GM12878 (cell line): ENCODE results near the gene ZNF574. TPM values are rescaled to one million over a fixed set of nuclear protein-coding genes. Genes with fewer than 3 reads are reported as not detected.
A peak's percentile ranks its signal among the peaks of the same experiment; 100 is the strongest.

ENCODE experiments used
- BCL11A ChIP-seq: IDR thresholded peaks from 2 replicates; pipeline ENCODE4 v1.6.1; 2011; ENCODE audit warnings: low read depth, low read length
- BCL3 ChIP-seq: IDR thresholded peaks from 2 replicates; pipeline ENCODE4 v1.6.1; 2011; ENCODE audit warnings: borderline replicate concordance, low read depth, mild to moderate bottlenecking, moderate library complexity, low read length; ENCODE audit not compliant: insufficient read depth, poor library complexity, severe bottlenecking
- CBFB ChIP-seq: IDR thresholded peaks from 2 replicates; pipeline ENCODE4 v1.6.1; 2016; ENCODE audit warnings: antibody characterized with exemption, low read depth
- CHD2 ChIP-seq: IDR thresholded peaks from 2 replicates; pipeline ENCODE4 v1.6.1; 2011; ENCODE audit warnings: low read depth, low read length, improper control_type of control experiment, borderline replicate concordance
- CHD4 ChIP-seq: fragments of 200-600 bp; sonication (generic); IDR thresholded peaks from 2 replicates; pipeline ENCODE4 v1.6.1; 2016; ENCODE audit warnings: mild to moderate bottlenecking
- E2F4 ChIP-seq: IDR thresholded peaks from 2 replicates; pipeline ENCODE4 v1.6.1; 2012; ENCODE audit warnings: low read depth, low read length, improper control_type of control experiment
- ESRRA ChIP-seq: IDR thresholded peaks from 2 replicates; pipeline ENCODE4 v1.6.1; 2012; ENCODE audit warnings: mild to moderate bottlenecking, low read length, improper control_type of control experiment
- LARP7 ChIP-seq: fragments of 450-650 bp; IDR thresholded peaks from 2 replicates; pipeline ENCODE4 v1.6.1; 2017; ENCODE audit warnings: mild to moderate bottlenecking
- MEF2A ChIP-seq: IDR thresholded peaks from 2 replicates; pipeline ENCODE4 v1.6.1; 2011; ENCODE audit warnings: low read depth, mild to moderate bottlenecking, low read length, moderate library complexity; ENCODE audit not compliant: insufficient read depth
- POLR2A ChIP-seq: IDR thresholded peaks from 2 replicates; pipeline ENCODE4 v1.6.1; 2011; ENCODE audit warnings: low read depth, mild to moderate bottlenecking, low read length
- RELA ChIP-seq: fragments of 450-650 bp; IDR thresholded peaks from 2 replicates; pipeline ENCODE4 v1.8.0; 2014; ENCODE audit warnings: borderline replicate concordance; ENCODE audit not compliant: partially characterized antibody
- SIX5 ChIP-seq: IDR thresholded peaks from 2 replicates; pipeline ENCODE4 v1.6.1; 2011; ENCODE audit warnings: mild to moderate bottlenecking, low read depth, low read length, moderate library complexity; ENCODE audit not compliant: severe bottlenecking
- SREBF1 ChIP-seq: IDR thresholded peaks from 2 replicates; pipeline ENCODE4 v1.6.1; 2012; ENCODE audit warnings: mild to moderate bottlenecking, low read length
- ZNF687 ChIP-seq: fragments of 450-650 bp; IDR thresholded peaks from 2 replicates; pipeline ENCODE4 v1.6.1; 2017; ENCODE audit warnings: mild to moderate bottlenecking, moderate library complexity
- polyA plus RNA-seq, 11 experiments: library from polyadenylated mRNA; depleted of rRNA in 4 of 11; unstranded in 6 of 11; stranded (reverse) in 5 of 11; fragments of >200 nt; fragmentation: Nextera tagmentation in 4 of 11; fragmentation: Illumina TruSeq in 1 of 11; extraction: Ambion mirVana in 4 of 11; extraction: Trizol in 1 of 11; gene quantifications; 1 replicate in 1 of 11; 2 replicates in 10 of 11; pipeline versions ENCODE4 v1.2.1 to v1.2.3, GENCODE V29; 2011 to 2016; ENCODE audit warnings: inconsistent platforms in 2 of 11, missing spikeins in 2 of 11, low read depth in 1 of 11
- total RNA-seq, 4 experiments: library from RNA; depleted of rRNA in 3 of 4; stranded (reverse); fragments of >200 nt in 3 of 4; fragmentation: Illumina TruSeq in 1 of 4; extraction: Trizol in 1 of 4; gene quantifications; 2 replicates each; pipeline versions ENCODE4 v1.2.1 to v1.2.3, GENCODE V29; 2013 to 2021
- TF ChIP-seq, protein P1 (sequence below): fragments of 450-650 bp; IDR thresholded peaks from 2 replicates; pipeline ENCODE4 v1.6.1; 2016; ENCODE audit warnings: mild to moderate bottlenecking, moderate library complexity, borderline replicate concordance
- TF ChIP-seq, protein P2 (sequence below): fragments of 450-650 bp; IDR thresholded peaks from 2 replicates; pipeline ENCODE4 v1.6.1; 2017; ENCODE audit warnings: antibody characterized with exemption, mild to moderate bottlenecking, moderate library complexity

Gene ZNF574
- total and polyA plus RNA-seq, 10 of the 15 experiments (the other 5 are each of a cell fraction or from before 2014, with no cell fraction given): 0.32 to 25.6 (median 11.4) TPM

DNA sequence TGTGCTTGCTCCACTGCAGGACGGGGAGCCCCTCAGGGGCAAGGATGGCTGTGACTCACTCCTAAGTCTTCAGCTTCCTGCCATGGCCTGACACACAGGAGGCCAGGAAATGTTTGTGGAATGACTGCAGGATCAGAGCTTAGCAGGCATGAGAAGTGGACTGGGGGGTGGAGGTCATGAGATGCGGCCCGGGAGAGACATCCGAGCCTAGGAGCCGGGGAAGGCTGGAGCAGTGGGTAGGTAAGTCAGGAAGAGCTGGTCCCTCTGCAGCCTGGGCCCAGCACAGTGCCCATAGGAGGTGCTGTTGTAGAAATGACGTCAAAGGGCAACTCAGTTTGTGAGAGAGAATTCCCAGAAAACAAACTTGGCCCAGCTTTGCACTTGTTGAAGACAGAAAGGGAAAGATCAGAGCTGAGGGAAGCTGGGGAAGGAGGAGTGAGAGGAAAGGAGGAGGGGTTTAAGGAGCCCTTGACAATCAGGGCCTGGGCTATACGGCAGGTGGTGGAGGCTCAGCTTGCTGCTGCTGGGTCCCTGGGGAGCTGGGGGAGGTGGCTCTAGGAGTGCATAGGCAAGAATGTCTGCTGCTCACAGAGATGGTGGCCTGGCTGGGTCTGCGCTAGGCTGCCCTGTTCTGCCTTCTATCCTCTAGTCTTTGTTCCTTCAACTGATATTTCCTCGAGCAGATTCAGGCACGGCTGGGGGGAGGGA is 37.8 kb downstream of the ZNF574 start (continued):
- TF ChIP-seq ESRRA (no peak), E2F4 (no peak), LARP7 (no peak), RELA (no peak), CBFB (no peak), POLR2A (0 out of 2 replicates have a peak, but pooled peaks have one; percentile 21), CHD4 (no peak), BCL3 (no peak), SREBF1 (no peak), BCL11A (0 out of 2 replicates have a peak, but pooled peaks have one; percentile 4), ZNF687 (no peak), MEF2A (no peak), SIX5 (no peak), CHD2 (peak; percentile 58; the same call in 1 of the 2 replicates)
- TF ChIP-seq, protein P1, sequence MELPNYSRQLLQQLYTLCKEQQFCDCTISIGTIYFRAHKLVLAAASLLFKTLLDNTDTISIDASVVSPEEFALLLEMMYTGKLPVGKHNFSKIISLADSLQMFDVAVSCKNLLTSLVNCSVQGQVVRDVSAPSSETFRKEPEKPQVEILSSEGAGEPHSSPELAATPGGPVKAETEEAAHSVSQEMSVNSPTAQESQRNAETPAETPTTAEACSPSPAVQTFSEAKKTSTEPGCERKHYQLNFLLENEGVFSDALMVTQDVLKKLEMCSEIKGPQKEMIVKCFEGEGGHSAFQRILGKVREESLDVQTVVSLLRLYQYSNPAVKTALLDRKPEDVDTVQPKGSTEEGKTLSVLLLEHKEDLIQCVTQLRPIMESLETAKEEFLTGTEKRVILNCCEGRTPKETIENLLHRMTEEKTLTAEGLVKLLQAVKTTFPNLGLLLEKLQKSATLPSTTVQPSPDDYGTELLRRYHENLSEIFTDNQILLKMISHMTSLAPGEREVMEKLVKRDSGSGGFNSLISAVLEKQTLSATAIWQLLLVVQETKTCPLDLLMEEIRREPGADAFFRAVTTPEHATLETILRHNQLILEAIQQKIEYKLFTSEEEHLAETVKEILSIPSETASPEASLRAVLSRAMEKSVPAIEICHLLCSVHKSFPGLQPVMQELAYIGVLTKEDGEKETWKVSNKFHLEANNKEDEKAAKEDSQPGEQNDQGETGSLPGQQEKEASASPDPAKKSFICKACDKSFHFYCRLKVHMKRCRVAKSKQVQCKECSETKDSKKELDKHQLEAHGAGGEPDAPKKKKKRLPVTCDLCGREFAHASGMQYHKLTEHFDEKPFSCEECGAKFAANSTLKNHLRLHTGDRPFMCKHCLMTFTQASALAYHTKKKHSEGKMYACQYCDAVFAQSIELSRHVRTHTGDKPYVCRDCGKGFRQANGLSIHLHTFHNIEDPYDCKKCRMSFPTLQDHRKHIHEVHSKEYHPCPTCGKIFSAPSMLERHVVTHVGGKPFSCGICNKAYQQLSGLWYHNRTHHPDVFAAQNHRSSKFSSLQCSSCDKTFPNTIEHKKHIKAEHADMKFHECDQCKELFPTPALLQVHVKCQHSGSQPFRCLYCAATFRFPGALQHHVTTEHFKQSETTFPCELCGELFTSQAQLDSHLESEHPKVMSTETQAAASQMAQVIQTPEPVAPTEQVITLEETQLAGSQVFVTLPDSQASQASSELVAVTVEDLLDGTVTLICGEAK: no peak
- TF ChIP-seq, protein P2, sequence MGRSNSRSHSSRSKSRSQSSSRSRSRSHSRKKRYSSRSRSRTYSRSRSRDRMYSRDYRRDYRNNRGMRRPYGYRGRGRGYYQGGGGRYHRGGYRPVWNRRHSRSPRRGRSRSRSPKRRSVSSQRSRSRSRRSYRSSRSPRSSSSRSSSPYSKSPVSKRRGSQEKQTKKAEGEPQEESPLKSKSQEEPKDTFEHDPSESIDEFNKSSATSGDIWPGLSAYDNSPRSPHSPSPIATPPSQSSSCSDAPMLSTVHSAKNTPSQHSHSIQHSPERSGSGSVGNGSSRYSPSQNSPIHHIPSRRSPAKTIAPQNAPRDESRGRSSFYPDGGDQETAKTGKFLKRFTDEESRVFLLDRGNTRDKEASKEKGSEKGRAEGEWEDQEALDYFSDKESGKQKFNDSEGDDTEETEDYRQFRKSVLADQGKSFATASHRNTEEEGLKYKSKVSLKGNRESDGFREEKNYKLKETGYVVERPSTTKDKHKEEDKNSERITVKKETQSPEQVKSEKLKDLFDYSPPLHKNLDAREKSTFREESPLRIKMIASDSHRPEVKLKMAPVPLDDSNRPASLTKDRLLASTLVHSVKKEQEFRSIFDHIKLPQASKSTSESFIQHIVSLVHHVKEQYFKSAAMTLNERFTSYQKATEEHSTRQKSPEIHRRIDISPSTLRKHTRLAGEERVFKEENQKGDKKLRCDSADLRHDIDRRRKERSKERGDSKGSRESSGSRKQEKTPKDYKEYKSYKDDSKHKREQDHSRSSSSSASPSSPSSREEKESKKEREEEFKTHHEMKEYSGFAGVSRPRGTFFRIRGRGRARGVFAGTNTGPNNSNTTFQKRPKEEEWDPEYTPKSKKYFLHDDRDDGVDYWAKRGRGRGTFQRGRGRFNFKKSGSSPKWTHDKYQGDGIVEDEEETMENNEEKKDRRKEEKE: no peak
